GM19452 (cell line): ENCODE measurements around the gene C9orf50.

Source experiments
- ATAC-seq: cut with Tn5 transposase; IDR thresholded peaks from one replicate; pipeline ENCODE4 v1.9.1; 2021; ENCODE audit not compliant: unreplicated experiment

Gene C9orf50

GRCh38 chr9:129572517-129572916 lies 48.4 kb downstream of the C9orf50 start:
- no peak for ATAC-seq

GRCh38 chr9:129572052-129572425 lies 48.9 kb downstream of the C9orf50 start:
- no peak for ATAC-seq

GRCh38 chr9:129571298-129572051 lies 49.4 kb downstream of the C9orf50 start:
- ATAC-seq = no peak

GRCh38 chr9:129570450-129571297 lies 50.2 kb downstream of the C9orf50 start:
- ATAC-seq = no peak

- no peak for ATAC-seq
These were observed 51.1 kb downstream of the C9orf50 start for GRCh38 chr9:129569502-129570449.

GRCh38 chr9:129568560-129569501 lies 52.1 kb downstream of the C9orf50 start:
- ATAC-seq = no peak

GRCh38 chr9:129567842-129568559 lies 52.9 kb downstream of the C9orf50 start:
- no peak for ATAC-seq

- no peak for ATAC-seq
These were observed 53.6 kb downstream of the C9orf50 start for GRCh38 chr9:129567329-129567728.

GRCh38 chr9:129566563-129567266 lies 54.2 kb downstream of the C9orf50 start:
- ATAC-seq = no peak

GRCh38 chr9:129562917-129563316 lies 58.0 kb downstream of the C9orf50 start:
- ATAC-seq = no peak

GRCh38 chr9:129562514-129562913 lies 58.4 kb downstream of the C9orf50 start:
- ATAC-seq = no peak
